PC-3 (cell line): ENCODE measurements around the gene POMT2.

Experiments
- EZH2 ChIP-seq: fragments of 300-600 bp; sonication (generic); IDR thresholded peaks from one replicate; pipeline ENCODE4 v1.6.1; 2017; ENCODE audit warnings: antibody characterized with exemption, mild to moderate bottlenecking, low read length; ENCODE audit not compliant: unreplicated experiment
- EZH2phosphoT487 ChIP-seq: fragments of 300-600 bp; sonication (generic); IDR thresholded peaks from 2 replicates; pipeline ENCODE4 v1.6.1; 2018; ENCODE audit warnings: mild to moderate bottlenecking, antibody characterized with exemption, low read length, borderline replicate concordance
- TF ChIP-seq, protein P1 (sequence below): fragments of 300-600 bp; sonication (generic); conservative IDR thresholded peaks from 2 replicates; pipeline ENCODE4 v1.5.1; 2017; ENCODE audit warnings: antibody characterized with exemption, low read depth, mild to moderate bottlenecking, low read length

DNA sequence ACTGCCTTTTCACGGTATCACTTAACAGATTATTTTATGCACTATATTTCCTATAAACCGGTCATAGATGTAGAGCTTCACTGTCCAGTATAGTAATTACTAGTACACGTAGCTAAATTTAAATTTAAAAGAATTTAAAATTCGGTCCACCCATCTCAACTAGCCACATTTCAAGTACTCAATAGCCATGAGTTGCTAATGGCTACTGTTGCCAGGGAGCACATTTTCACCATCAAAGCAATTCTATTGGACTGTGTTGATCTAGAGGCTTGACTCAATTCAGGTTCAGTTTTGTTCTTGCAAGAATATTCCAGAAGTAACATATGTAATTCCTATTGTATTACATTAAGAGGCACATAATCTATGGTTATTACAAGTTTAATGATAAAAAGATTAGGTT lies 36.2 kb upstream of the POMT2 start:
- TF ChIP-seq, protein P1, sequence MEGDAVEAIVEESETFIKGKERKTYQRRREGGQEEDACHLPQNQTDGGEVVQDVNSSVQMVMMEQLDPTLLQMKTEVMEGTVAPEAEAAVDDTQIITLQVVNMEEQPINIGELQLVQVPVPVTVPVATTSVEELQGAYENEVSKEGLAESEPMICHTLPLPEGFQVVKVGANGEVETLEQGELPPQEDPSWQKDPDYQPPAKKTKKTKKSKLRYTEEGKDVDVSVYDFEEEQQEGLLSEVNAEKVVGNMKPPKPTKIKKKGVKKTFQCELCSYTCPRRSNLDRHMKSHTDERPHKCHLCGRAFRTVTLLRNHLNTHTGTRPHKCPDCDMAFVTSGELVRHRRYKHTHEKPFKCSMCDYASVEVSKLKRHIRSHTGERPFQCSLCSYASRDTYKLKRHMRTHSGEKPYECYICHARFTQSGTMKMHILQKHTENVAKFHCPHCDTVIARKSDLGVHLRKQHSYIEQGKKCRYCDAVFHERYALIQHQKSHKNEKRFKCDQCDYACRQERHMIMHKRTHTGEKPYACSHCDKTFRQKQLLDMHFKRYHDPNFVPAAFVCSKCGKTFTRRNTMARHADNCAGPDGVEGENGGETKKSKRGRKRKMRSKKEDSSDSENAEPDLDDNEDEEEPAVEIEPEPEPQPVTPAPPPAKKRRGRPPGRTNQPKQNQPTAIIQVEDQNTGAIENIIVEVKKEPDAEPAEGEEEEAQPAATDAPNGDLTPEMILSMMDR, result no peak
- TF ChIP-seq EZH2phosphoT487 (no peak), EZH2 (no peak)
